Gastroesophageal sphincter (tissue), 4 donors: ENCODE measurements around the gene GOLGA8B. TPM values are rescaled to one million over a fixed set of nuclear protein-coding genes. Genes with fewer than 3 reads are reported as not detected.
"Not testable (repeated sequence)": the region's sequence is repeated elsewhere in the genome, so short reads cannot be mapped to it uniquely, and the experiment has no call there.

ENCODE experiments used
- ATAC-seq: fragments of 150-250 bp; one replicate; pipeline ENCODE4 v1.9.1; 2016; ENCODE audit warnings: mild to moderate bottlenecking, moderate library complexity
- H3K27ac ChIP-seq, 4 donors: fragments of 200-600 bp; sonication (generic) in 3 of 4; 1 replicate in 3 of 4; 2 replicates in 1 of 4; pipeline ENCODE4 v1.5.1; 2016 to 2019
- H3K27me3 ChIP-seq: fragments of 200-600 bp; sonication (generic); one replicate; pipeline ENCODE4 v1.5.1; 2019
- H3K36me3 ChIP-seq, 2 donors: fragments of 200-600 bp; sonication (generic); one replicate each; pipeline ENCODE4 v1.5.1; 2019; ENCODE audit warnings: control low read depth in 1 of 2
- H3K4me1 ChIP-seq, 3 donors: fragments of 200-600 bp; sonication (generic); 1 replicate in 2 of 3; 2 replicates in 1 of 3; pipeline ENCODE4 v1.5.1; 2016 to 2019; ENCODE audit warnings: control low read depth in 2 of 3
- H3K4me3 ChIP-seq, 2 donors: fragments of 200-600 bp; sonication (generic); one replicate each; pipeline ENCODE4 v1.5.1; 2019; ENCODE audit warnings: mild to moderate bottlenecking in 1 of 2, moderate library complexity in 1 of 2
- H3K9me3 ChIP-seq, 3 donors: fragments of 200-600 bp; sonication (generic); one replicate each; pipeline ENCODE4 v1.5.1; 2017 to 2019; ENCODE audit warnings: control low read depth in 2 of 3
- EP300 ChIP-seq: sonication (generic); formaldehyde crosslinking; IDR thresholded peaks from one replicate; pipeline ENCODE4 v1.6.1; 2017; ENCODE audit warnings: antibody characterized with exemption, mild to moderate bottlenecking
- POLR2A ChIP-seq, 2 donors: fragments of 450-650 bp; IDR thresholded peaks; one replicate each; pipeline ENCODE4 v1.6.1; 2017; ENCODE audit warnings: antibody characterized with exemption in 2 of 2, mild to moderate bottlenecking in 2 of 2, moderate library complexity in 1 of 2
- POLR2AphosphoS5 ChIP-seq: sonication (generic); formaldehyde crosslinking; IDR thresholded peaks from one replicate; pipeline ENCODE4 v1.6.1; 2017; ENCODE audit warnings: antibody characterized with exemption
- WGBS, 2 donors: methylation state at CpG; one replicate each; pipeline ENCODE4 v1.1.5; 2018; ENCODE audit warnings: low coverage in 1 of 2; 5-methylcytosine and 5-hydroxymethylcytosine counted together
- total RNA-seq, 4 donors: library from RNA; depleted of rRNA; stranded (reverse); fragments of >200 nt; gene quantifications; one replicate each; pipeline ENCODE4 v1.1.0, GENCODE V29; 2016
- TF ChIP-seq, protein P1 (sequence below), 4 experiments: fragments of 200-600 bp in 2 of 4; fragments of 450-650 bp in 2 of 4; sonication (generic) in 1 of 4; IDR thresholded peaks; one replicate each; pipeline ENCODE4 v1.5.1; 2017 to 2019; ENCODE audit warnings: antibody characterized with exemption in 4 of 4, mild to moderate bottlenecking in 2 of 4, moderate library complexity in 2 of 4

GOLGA8B gene
- total RNA-seq, 4 donors from 2014 or later = 1.6 to 180 (median 52.5) TPM

DNA sequence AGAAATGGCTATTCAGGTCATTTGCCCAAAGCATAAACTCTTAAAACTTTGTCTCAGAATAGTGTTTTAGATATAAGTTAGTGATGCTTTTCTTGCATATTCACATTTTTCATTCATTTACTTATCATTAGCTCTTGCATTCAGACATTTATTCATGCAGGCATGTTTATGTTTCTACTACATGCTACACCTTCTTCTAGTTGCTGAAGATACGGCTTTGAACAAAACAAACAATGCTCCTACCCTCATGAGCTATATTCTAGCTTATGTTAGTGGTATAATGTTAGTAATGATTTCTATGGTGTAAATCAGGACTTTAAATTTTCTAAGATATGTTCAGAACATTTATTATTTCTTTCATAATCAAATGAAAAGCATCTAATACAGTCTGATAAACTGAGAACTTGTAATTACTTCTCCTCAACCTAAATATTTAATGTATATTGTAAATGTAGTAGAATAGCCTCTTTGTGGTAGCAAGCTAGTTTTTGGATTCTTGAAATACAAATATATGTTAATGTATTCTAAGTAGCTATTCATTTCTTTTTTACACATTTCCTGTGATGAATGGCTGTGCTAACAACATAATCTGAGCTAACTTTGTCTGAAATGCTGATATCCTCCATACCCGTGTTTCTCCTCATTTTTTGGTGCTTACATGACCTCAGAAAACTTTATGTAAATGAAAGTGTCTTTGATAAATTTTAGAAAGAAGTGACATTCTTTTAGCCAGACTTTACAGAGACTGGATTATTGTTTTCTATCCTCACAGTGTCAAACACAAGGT, 15.5 kb upstream of the GOLGA8B start:
- no peaks in the 10 kb centered on the region for H3K9me3 ChIP-seq
- WGBS, 2 donors = 59 to 60% methylated on average over 2 of the region's 2 CpGs
- H3K4me3 ChIP-seq = no peak overlapping the region
- H3K27ac ChIP-seq = no peak overlapping the region
- H3K27me3 ChIP-seq = no peaks in the 10 kb centered on the region
- TF ChIP-seq POLR2AphosphoS5 (no peak), POLR2A (IDR thresholded peaks at IDR 0.05) (no peak), EP300 (no peak)
- TF ChIP-seq, protein P1, sequence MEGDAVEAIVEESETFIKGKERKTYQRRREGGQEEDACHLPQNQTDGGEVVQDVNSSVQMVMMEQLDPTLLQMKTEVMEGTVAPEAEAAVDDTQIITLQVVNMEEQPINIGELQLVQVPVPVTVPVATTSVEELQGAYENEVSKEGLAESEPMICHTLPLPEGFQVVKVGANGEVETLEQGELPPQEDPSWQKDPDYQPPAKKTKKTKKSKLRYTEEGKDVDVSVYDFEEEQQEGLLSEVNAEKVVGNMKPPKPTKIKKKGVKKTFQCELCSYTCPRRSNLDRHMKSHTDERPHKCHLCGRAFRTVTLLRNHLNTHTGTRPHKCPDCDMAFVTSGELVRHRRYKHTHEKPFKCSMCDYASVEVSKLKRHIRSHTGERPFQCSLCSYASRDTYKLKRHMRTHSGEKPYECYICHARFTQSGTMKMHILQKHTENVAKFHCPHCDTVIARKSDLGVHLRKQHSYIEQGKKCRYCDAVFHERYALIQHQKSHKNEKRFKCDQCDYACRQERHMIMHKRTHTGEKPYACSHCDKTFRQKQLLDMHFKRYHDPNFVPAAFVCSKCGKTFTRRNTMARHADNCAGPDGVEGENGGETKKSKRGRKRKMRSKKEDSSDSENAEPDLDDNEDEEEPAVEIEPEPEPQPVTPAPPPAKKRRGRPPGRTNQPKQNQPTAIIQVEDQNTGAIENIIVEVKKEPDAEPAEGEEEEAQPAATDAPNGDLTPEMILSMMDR (IDR thresholded peaks at IDR 0.05) = no peak
- no peaks in the 10 kb centered on the region for H3K4me1 ChIP-seq
- H3K36me3 ChIP-seq = no peaks in the 10 kb centered on the region
- no peak for ATAC-seq

DNA sequence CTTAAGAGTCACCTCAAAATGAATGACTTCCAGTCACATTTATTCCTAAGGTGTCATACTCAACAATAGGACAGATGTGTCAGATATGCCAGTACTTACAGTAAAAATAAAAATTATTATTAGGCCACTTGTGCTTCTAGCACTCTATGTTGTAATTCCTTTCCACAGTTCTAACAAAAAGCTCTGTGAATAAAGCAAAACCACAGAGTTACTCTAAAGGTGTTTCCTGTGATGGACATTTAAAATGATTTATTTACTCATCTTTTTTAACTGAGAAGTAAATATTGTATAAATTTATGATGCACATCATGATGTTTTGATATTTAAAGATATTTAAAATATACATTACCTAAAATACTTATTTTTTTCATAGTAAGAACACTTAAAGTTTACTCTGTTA, 13.9 kb upstream of the GOLGA8B start:
- Histone ChIP-seq H3K27me3 (no peaks in the 10 kb centered on the region), H3K4me1 (no peaks in the 10 kb centered on the region), H3K4me3 (no peak overlapping the region), H3K36me3 (no peaks in the 10 kb centered on the region), H3K27ac (no peak overlapping the region), H3K9me3 (no peaks in the 10 kb centered on the region)
- no peak for ATAC-seq
- TF ChIP-seq EP300 = no peak

DNA sequence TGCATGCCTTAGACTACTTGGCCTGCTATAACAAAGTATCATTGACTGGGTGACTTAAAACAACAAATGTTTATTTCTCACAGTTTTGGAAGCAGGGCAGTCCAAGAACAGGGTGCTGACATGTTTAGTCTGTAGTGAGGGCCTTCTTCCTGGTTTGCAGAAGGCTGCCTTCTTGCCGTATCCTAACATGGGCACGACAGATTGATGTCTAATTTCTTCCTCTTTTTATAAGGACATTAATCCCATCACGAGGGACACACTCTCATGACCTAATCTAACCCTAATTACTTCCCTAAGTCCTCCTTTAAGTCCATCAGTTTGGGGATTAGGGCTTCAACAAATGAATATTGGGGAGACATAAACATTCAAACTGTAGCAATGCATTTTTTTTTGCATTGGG, 10.9 kb upstream of the GOLGA8B start:
- Histone ChIP-seq H3K4me1 (no peaks in the 10 kb centered on the region), H3K27ac (no peak overlapping the region), H3K27me3 (no peaks in the 10 kb centered on the region), H3K36me3 (no peaks in the 10 kb centered on the region), H3K4me3 (no peak overlapping the region), H3K9me3 (no peaks in the 10 kb centered on the region)
- ATAC-seq = no peak
- 34 to 60% methylated on average over 1 to 3 of the region's 3 CpGs for WGBS, 2 donors
- TF ChIP-seq, protein P1 (IDR thresholded peaks at IDR 0.05) = no peak
- TF ChIP-seq POLR2A (IDR thresholded peaks at IDR 0.05) (no peak), POLR2AphosphoS5 (no peak), EP300 (no peak)

DNA sequence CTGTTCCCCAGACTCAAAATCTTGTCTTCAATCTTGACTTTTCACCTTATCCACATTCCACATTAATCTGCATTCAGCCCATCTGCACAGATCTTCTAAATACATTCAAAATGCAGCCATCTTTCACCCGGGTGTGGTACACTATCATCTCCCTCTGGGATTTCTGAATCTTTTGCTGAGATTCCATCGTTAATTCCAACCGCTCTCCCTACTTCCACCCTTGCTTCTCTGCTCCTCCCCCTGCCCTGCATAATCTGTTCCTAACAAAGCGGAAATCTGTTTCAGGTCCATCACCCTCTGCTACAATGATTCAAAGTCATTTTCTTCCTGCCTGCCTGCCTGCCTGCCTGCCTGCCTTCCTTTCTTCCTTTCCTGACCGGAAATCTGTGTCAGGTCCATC, 7.9 kb upstream of the GOLGA8B start:
- ATAC-seq = no peak
- H3K27ac ChIP-seq = no peak overlapping the region
- TF ChIP-seq EP300 = no peak
- TF ChIP-seq POLR2A (IDR thresholded peaks at IDR 0.05) = no peak
- no peak for TF ChIP-seq POLR2AphosphoS5
- TF ChIP-seq, protein P1 (IDR thresholded peaks at IDR 0.05) = no peak
- no peaks in the 10 kb centered on the region for H3K36me3 ChIP-seq
- H3K4me3 ChIP-seq = no peak overlapping the region
- peaks cover 0 to 9% (median 0%) of the 10 kb centered on the region in 3 donors for H3K4me1 ChIP-seq
- H3K27me3 ChIP-seq = no peaks in the 10 kb centered on the region
- 35 to 71% methylated on average over 5 of the region's 5 CpGs for WGBS, 2 donors
- H3K9me3 ChIP-seq = no peaks in the 10 kb centered on the region

DNA sequence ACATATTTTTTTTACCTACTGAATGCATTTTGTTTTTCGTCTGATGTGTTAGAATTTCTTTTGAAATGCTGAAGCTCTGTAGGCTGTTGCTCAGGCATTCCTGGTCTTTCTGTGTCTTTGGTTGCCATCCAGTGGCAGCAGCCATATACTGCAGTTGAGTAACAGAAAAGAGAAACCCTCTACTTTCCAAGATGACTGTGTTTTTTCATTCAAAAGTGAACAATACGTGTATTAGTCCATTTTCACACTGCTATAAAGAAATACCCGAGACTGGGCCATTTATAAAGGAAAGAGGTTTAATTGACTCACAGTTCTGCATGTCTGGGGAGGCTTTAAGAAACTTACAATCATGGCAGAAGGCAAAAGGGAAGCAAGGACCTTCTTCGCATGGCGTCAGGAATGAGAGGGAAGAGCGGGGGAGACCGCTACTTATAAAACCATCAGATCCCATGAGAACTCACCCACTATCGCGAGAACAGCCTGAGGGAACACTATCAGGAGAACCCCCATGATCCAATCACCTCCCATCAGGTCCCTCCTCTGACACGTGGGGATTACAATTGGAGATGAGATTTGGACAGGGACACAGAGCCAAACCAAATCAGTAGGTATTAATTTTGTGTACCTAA, 4.7 kb upstream of the GOLGA8B start:
- Histone ChIP-seq H3K27me3 (no peaks in the 10 kb centered on the region), H3K4me3 (peak overlapping the region; percentile 8 to 18), H3K9me3 (no peaks in the 10 kb centered on the region), H3K27ac (peak overlapping the region in 2 of 4 donors; percentile 33 to 34), H3K36me3 (no peaks in the 10 kb centered on the region), H3K4me1 (peaks cover 0 to 20% (median 4%) of the 10 kb centered on the region in 3 donors)
- peak; percentile 71 for ATAC-seq
- TF ChIP-seq POLR2AphosphoS5 (peak; percentile 70), POLR2A (IDR thresholded peaks at IDR 0.05) (peak in 1 of 2 donors; percentile 23), EP300 (no peak)
- TF ChIP-seq, protein P1 (IDR thresholded peaks at IDR 0.05) = peak in 3 of 4 experiments; percentile 76 to 88 (median 81)
- WGBS, 2 donors = 7 to 11% methylated on average over 7 to 10 of the region's 10 CpGs

DNA sequence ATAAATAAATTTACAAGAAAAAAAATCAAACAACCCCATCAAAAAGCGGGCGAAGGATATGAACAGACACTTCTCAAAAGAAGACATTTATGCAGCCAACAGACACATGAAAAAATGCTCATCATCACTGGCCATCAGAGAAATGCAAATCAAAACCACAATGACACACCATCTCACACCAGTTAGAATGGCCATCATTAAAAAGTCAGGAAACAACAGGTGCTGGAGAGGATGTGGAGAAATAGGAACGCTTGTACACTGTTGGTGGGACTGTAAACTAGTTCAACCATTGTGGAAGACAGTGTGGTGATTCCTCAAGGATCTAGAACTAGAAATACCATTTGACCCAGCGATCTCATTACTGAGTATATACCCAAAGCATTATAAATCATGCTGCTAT, 2.5 kb upstream of the GOLGA8B start:
- H3K36me3 ChIP-seq, H3K27me3 ChIP-seq, H3K27ac ChIP-seq, H3K9me3 ChIP-seq, H3K4me3 ChIP-seq, ATAC-seq: not testable (repeated sequence)
- peaks cover 0 to 33% (median 14%) of the 10 kb centered on the region in 3 donors for H3K4me1 ChIP-seq
- 94 to 96% methylated on average over 4 of the region's 4 CpGs for WGBS, 2 donors
